Stimulated activated naive CD4-positive, alpha-beta T cell treated with Interleukin-2 at 50 U/mL for 16 hours (primary cell): Measurements from ENCODE around the gene KAT2A.
A peak's percentile ranks its signal among the peaks of the same experiment; 100 is the strongest.

ENCODE experiments used
- DNase-seq: peaks from one replicate; lab custom pipeline; 2025; lab: John Stamatoyannopoulos, UW

The KAT2A gene

GRCh38 chr17:42114118-42114517, 7.0 kb downstream of the KAT2A start:
- DNase-seq, result no peak

- DNase-seq, result no peak
These were observed 7.7 kb downstream of the KAT2A start for GRCh38 chr17:42113293-42114069.

DNA sequence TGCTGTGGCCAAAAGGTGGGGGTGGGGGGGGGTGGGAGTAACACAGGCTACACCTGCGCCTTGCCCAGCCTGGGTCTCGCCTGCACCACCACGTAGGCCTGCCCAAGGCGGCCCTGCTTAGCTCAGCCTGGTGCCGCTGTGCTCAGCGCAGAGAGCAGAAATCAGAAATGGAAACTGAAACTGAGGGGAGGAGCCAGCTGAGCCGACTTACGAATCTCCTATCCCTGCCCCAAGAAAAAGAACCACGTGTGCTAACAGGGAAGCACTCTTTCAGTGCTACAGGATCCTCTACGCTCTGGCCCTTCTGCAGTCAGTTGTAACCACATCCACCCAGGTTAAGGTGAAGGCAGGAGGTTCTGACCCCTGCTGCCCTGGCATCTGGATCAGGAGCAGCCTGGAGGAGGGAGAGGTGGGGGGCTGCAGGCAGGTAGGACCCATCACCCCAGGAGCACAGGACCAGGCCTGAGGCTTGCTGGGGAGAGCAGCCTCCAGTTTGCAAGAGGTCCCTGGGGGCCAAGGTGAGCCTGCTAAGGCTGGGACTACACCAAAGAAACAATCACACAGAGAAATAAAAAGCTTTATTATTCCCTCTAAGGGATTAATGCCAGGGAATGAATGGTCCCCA, 8.5 kb downstream of the KAT2A start, which contains the start of gene DHX58:
TSS of gene DHX58 (minus strand) at position 163 of the 625 bp plus-strand sequence. CDS start 822 bp downstream, outside the sequence.
- peak; percentile 71 for DNase-seq

- peak; percentile 22 for DNase-seq
These were observed 9.2 kb downstream of the KAT2A start for GRCh38 chr17:42111871-42112551.

DNA sequence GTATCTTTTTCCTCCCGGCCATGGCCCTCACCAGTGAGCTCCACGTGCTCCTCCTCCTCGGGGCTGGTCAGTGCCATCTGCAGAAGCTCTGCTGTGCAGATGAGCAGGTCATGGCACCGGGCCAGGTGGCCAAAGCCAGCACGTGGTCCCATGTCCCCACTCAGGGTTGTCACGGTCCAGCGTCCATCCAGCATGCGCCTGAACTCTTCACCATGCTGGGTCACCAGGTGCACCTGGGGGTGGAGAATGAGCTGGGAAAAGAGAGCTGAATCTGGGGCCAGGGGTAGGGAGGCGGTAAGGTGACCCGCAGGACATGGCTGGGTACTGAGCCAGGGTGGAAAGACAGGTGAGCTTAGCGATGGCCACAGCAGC, 9.9 kb downstream of the KAT2A start:
- DNase-seq, result no peak

- DNase-seq, result no peak
These were observed 10.6 kb downstream of the KAT2A start for GRCh38 chr17:42110301-42111264.

- DNase-seq, result no peak
These were observed 12.1 kb downstream of the KAT2A start for GRCh38 chr17:42109086-42109485.

- peak; percentile 84 for DNase-seq
These were observed 13.3 kb downstream of the KAT2A start for GRCh38 chr17:42107597-42108576.

DNA sequence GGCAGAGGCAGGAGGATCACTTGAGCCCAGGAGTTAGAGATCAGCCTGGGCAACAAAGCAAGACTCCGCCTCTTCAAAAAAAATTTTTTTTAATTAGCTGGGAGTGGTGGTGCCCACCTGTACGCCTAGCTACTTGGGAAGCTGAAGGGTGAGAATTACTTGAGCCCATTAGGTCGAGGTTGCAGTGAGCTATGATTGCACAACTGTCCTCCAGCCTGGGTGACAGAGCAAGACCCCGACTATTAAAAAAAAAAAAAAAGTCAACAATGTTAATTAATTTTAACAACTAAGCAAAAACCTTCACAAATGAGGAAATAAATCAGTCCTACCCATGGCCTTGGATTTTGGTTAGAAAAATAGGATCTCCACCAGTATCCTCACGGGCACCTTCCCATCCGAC, 14.0 kb downstream of the KAT2A start:
- DNase-seq, result no peak

DNA sequence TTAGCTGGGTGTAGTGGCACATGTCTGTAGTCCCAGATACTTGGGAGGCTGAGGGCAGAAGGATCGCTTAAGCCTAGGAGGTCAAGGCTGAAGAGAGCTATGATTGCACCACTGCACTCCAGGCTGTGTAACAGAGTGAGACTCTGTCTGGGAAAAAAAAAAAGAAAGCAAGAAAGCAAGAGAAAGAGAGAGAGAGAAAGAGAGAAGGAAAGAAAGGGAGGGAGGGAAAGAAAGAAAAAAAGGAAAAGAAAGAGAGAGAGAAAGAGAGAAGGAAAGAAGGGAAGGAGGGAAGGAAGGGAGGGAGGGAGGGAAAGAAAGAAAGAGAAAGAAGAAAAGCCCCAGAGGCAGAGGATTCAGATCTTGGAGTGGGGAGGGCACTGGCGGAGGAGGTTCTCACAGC, 15.2 kb downstream of the KAT2A start:
- DNase-seq, result no peak

- no peak for DNase-seq
These were observed 16.9 kb downstream of the KAT2A start for GRCh38 chr17:42104264-42104663.

- no peak for DNase-seq
These were observed 17.8 kb downstream of the KAT2A start for GRCh38 chr17:42103221-42103954.

DNA sequence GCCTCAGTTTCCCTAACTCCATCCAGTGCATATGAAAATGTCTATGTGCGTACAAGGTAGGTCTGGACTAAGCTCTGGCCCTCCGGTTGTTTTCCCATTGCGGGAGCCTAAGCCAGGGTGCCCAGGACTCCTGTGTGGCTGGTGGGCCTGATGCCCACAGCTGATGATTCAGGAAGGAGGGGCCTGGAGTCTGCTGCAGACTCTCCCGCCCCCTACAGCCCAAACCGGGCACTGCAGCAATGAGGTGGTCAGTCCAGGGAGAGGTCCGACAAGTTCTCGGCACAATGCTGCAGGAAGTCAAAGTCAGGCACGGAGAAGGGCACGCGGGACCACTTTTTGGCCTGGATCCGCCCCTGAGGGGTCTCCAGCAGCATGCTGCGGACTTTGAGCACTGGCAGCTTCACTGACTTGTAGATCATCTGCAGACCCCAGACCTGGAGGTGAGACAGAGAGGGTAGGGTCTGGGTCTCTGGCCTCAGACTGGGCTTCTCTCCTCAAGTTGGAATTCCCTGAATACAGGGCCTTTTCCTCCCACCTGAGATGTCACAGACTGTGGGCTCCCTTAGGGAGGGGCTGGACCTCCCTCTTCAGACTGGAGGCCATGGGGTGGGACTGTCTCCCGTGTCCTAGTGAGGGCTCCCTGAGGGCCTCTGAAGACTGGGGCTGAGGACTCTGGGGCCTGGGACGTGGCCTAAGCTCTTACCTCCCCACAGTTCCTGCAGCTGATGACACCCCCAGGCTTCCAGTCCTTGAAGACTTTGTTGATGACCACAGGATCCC, 19.5 kb downstream of the KAT2A start:
- peak; percentile 57 for DNase-seq

- DNase-seq, result no peak
These were observed 22.3 kb downstream of the KAT2A start for GRCh38 chr17:42098730-42099399.

- DNase-seq, result peak; percentile 43
These were observed 23.2 kb downstream of the KAT2A start, which contains the start of gene ZNF385C for GRCh38 chr17:42097691-42098631. Gene ZNF385C, minus strand, starts transcription at chr17:42098473. Its CDS starts 35,417 bp downstream, at chr17:42063056.

DNA sequence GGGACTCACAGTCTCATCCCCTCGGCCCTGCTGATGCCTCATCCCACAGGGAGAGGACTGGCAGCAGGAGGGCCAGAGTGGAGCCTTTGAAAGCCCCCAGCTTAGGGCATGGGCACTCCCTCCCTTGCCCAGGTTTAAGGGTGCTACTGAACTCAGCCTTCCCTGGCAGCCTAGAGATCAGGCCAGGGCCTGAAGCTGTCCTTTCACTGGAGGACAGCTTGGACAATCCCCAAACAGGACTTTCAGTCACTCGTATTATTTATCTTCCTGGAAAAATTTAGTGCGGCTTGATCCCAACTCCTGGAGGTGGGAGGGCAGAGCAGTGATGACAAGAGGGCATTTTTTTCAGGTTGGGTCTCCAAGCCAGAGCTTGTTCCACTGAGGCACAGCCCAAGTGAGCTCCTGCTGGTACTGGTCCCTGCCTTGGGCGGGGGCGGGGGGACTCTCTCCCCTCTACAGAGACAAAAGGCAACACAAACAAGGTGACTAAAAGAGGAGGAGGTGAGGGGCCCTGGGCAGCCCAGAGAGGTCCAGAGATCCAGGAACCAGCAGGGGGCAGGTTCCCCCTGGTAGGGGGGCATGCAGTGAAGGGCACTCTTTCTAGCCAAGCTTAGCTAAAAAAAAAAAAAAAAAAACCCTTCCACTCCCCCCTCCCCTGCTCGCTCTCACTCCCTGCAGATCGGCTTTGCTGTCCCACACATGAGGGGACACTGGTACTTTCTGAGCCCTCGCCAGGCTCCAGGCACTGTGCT, 24.6 kb downstream of the KAT2A start:
- no peak for DNase-seq
